B cell (primary cell): ENCODE measurements around the gene CMYA5. TPM values are rescaled to one million over a fixed set of nuclear protein-coding genes. Genes with fewer than 3 reads are reported as not detected.

ENCODE experiments used
- ATAC-seq: fragments of 200-7000 bp; cut with Tn5 transposase; one replicate; pipeline ENCODE4 v1.10.0; 2021; ENCODE audit warnings: low read depth, mild to moderate bottlenecking, moderate number of reproducible peaks, moderate library complexity
- CTCF ChIA-PET: fragments of 350-600 bp; sonication (Branson Sonifier 250); formaldehyde crosslinking; loops from one replicate; lab custom pipeline; 2021; ENCODE audit warnings: antibody characterized with exemption, inconsistent platforms; lab: Charles Lee
- POLR2A ChIA-PET: fragments of 350-600 bp; sonication (Branson Sonifier 250); formaldehyde crosslinking; loops from one replicate; lab custom pipeline; 2021; ENCODE audit warnings: antibody characterized with exemption; lab: Charles Lee
- DNase-seq: peaks from one replicate; pipeline ENCODE4 v3.0.0; 2013
- H2AFZ ChIP-seq: 2 replicates; pipeline ENCODE4 v1.6.1; 2012; ENCODE audit warnings: mild to moderate bottlenecking, low read depth, low read length; ENCODE audit not compliant: insufficient read depth, poor library complexity, severe bottlenecking
- H3K27ac ChIP-seq, 2 donors: 1 replicate in 1 of 2; 2 replicates in 1 of 2; pipeline ENCODE4 v1.5.1; 2012 to 2013; ENCODE audit warnings: low read length in 2 of 2, mild to moderate bottlenecking in 2 of 2, moderate library complexity in 1 of 2
- H3K27me3 ChIP-seq, 4 experiments: fragments of 200-600 bp in 1 of 4; sonication (generic) in 1 of 4; replicated peaks in 1 of 4; 1 replicate in 2 of 4; 2 replicates in 2 of 4; pipeline versions ENCODE4 v1.6.1 to v1.7.0; 2013 to 2016; ENCODE audit warnings: low read length in 3 of 4, mild to moderate bottlenecking in 2 of 4, mixed read lengths in 1 of 4, moderate library complexity in 1 of 4; ENCODE audit not compliant: insufficient read depth in 4 of 4, control insufficient read depth in 3 of 4; ENCODE audit errors: control extremely low read depth in 1 of 4
- H3K36me3 ChIP-seq, 2 experiments: replicated peaks in 1 of 2; 1 replicate in 1 of 2; 2 replicates in 1 of 2; pipeline versions ENCODE4 v1.6.1 to v1.7.1; 2013; ENCODE audit warnings: low read length in 1 of 2; ENCODE audit not compliant: insufficient read depth in 2 of 2, control insufficient read depth in 1 of 2; ENCODE audit errors: control extremely low read depth in 1 of 2, extremely low read depth in 1 of 2
- H3K4me1 ChIP-seq, 2 donors: fragments of 200-600 bp in 1 of 2; sonication (generic) in 1 of 2; 1 replicate in 1 of 2; 2 replicates in 1 of 2; pipeline versions ENCODE4 v1.5.1 to v1.6.1; 2013 to 2017; ENCODE audit warnings: low read length in 2 of 2; ENCODE audit not compliant: control insufficient read depth in 2 of 2, insufficient read depth in 2 of 2
- H3K4me2 ChIP-seq: replicated peaks from 2 replicates; pipeline ENCODE3; 2012; ENCODE audit warnings: mild to moderate bottlenecking, low read depth, low read length; ENCODE audit not compliant: poor library complexity, severe bottlenecking
- H3K4me3 ChIP-seq, 5 experiments: fragments of 200-600 bp in 1 of 5; sonication (generic) in 1 of 5; 1 replicate in 3 of 5; 2 replicates in 2 of 5; pipeline versions ENCODE4 v1.5.1 to v1.7.0; 2011 to 2016; ENCODE audit warnings: low read length in 4 of 5, mild to moderate bottlenecking in 4 of 5, low read depth in 2 of 5, control low read depth in 1 of 5, moderate library complexity in 1 of 5; ENCODE audit not compliant: insufficient read depth in 1 of 5; ENCODE audit errors: control extremely low read depth in 1 of 5, extremely low read depth in 1 of 5
- H3K79me2 ChIP-seq: fragments of 200-600 bp; sonication (generic); one replicate; pipeline ENCODE4 v1.6.0; 2016; ENCODE audit warnings: low read length; ENCODE audit not compliant: control insufficient read depth, insufficient read depth
- H3K9ac ChIP-seq: fragments of 200-600 bp; sonication (generic); 2 replicates; pipeline ENCODE4 v1.6.1; 2017; ENCODE audit warnings: mild to moderate bottlenecking, low read length, moderate library complexity
- H3K9me3 ChIP-seq, 3 donors: one replicate each; pipeline versions ENCODE4 v1.6.1 to v1.7.1; 2013; ENCODE audit warnings: low read length in 2 of 3; ENCODE audit not compliant: control insufficient read depth in 2 of 3, insufficient read depth in 1 of 3; ENCODE audit errors: control extremely low read depth in 1 of 3
- H4K20me1 ChIP-seq: 2 replicates; pipeline ENCODE4 v1.6.0; 2012; ENCODE audit warnings: mild to moderate bottlenecking, low read length; ENCODE audit not compliant: insufficient read depth, control insufficient read depth, poor library complexity, severe bottlenecking
- H3K27ac Mint-ChIP-seq: one replicate; pipeline ENCODE4 v1.8.0; 2021; ENCODE audit warnings: mixed read lengths
- H3K27me3 Mint-ChIP-seq: one replicate; pipeline ENCODE4 v1.8.0; 2021; ENCODE audit warnings: mixed read lengths
- H3K4me1 Mint-ChIP-seq: one replicate; pipeline ENCODE4 v1.8.0; 2021; ENCODE audit warnings: mixed read lengths
- H3K4me3 Mint-ChIP-seq: one replicate; pipeline ENCODE4 v1.8.0; 2021; ENCODE audit warnings: mixed read lengths
- H3K9me3 Mint-ChIP-seq: one replicate; pipeline ENCODE4 v1.8.0; 2022; ENCODE audit warnings: mixed read lengths; ENCODE audit not compliant: insufficient read depth
- CTCF ChIP-seq: fragments of 200-600 bp; IDR thresholded peaks from one replicate; pipeline ENCODE4 v1.8.0; 2022; ENCODE audit warnings: antibody characterized with exemption, mild to moderate bottlenecking
- EZH2 ChIP-seq: IDR thresholded peaks from 2 replicates; pipeline ENCODE4 v1.6.1; 2012; ENCODE audit warnings: borderline replicate concordance, low read depth, mild to moderate bottlenecking, moderate library complexity, low read length; ENCODE audit not compliant: insufficient read depth, poor library complexity, severe bottlenecking
- WGBS: methylation state at CpG from one replicate; pipeline ENCODE4 v1.1.5; 2013; ENCODE audit warnings: missing lambda C conversion rate; ENCODE audit not compliant: insufficient coverage; 5-methylcytosine and 5-hydroxymethylcytosine counted together
- intact Hi-C: fragments of 100-400 bp; cut with micrococcal nuclease; formaldehyde crosslinking; loops from one replicate; pipeline ENCODE4 v1.10.0; 2022
- polyA plus RNA-seq: library from polyadenylated mRNA; depleted of rRNA; stranded (reverse); fragments of >200 nt; gene quantifications from 2 replicates; pipeline ENCODE4 v1.2.3, GENCODE V29; 2012
- total RNA-seq, 2 donors: library from RNA; stranded (reverse); fragments of 120-200 nt in 1 of 2; gene quantifications; 1 replicate in 1 of 2; 2 replicates in 1 of 2; pipeline versions ENCODE4 v1.2.3 to v1.2.4, GENCODE V29; 2013 to 2022

The CMYA5 gene
- total and polyA plus RNA-seq, 2 donors (not counting 1 experiment from before 2014, with no cell fraction given) = 0.01 to 0.25 TPM

DNA sequence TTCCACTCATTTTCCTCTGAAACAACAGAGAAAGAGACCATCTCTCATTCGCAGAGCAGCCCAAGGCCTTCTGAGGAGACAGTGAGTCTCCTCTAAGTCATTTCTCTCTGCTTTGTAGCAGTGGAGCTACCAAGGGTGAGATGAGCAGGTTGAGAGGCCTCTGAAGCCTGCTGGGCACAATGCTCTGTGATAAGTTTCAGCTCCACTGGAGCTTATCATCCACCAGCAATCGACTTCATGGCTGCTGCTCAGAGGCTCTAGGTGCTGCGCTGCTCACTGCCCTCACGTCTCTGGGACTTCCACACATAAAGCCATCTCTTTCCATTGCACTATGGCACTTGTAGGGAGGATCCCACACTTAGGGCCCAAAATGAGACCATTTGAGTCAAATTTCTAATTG is 96.3 kb downstream of the CMYA5 start:
- intact Hi-C loops = no loop called here
- DNase-seq (no peak), ATAC-seq (no peak)
- H3K27ac Mint-ChIP-seq = no peak overlapping the region
- Histone ChIP-seq H3K9me3 (no peaks in the 10 kb centered on the region), H3K4me2 (no peak overlapping the region), H3K9ac (no peak overlapping the region), H3K79me2 (no peaks in the 10 kb centered on the region), H3K4me3 (no peak overlapping the region), H4K20me1 (no peaks in the 10 kb centered on the region), H3K27ac (no peak overlapping the region), H2AFZ (no peak overlapping the region), H3K27me3 (no peaks in the 10 kb centered on the region), H3K36me3 (no peaks in the 10 kb centered on the region), H3K4me1 (no peaks in the 10 kb centered on the region)
- WGBS = 50% methylated on average over 3 of the region's 4 CpGs
- no peaks in the 10 kb centered on the region for H3K9me3 Mint-ChIP-seq
- H3K4me3 Mint-ChIP-seq = no peak overlapping the region
- POLR2A ChIA-PET = no interaction called here
- peaks cover 18% of the 10 kb centered on the region for H3K27me3 Mint-ChIP-seq
- H3K4me1 Mint-ChIP-seq = no peaks in the 10 kb centered on the region
- TF ChIP-seq EZH2 (no peak), CTCF (no peak)
- CTCF ChIA-PET = no interaction called here

DNA sequence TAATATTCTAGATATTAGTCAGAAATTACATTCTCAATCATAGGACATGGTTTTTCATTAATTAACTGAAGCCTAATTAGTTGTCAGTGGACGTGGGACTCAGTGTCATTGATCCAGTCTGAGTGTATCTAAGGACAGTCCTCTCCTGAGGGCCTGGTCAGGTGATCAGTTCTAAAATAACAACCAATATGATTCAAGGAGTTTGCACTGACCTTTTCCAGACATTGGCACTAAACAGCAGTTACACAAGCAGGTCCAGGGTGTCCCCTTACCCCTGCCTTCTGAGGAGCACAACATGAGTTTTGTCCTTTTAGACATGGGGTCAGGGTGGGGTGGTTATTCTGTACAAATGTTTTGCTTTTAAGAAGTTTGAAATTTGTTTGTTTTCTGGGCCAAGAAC is 97.8 kb downstream of the CMYA5 start:
- TF ChIP-seq CTCF = no peak
- TF ChIP-seq EZH2 = no peak
- H3K4me1 ChIP-seq = no peaks in the 10 kb centered on the region
- H3K27me3 ChIP-seq = no peaks in the 10 kb centered on the region
- peaks cover 18% of the 10 kb centered on the region for H3K27me3 Mint-ChIP-seq
- CTCF ChIA-PET = no interaction called here
- H3K9ac ChIP-seq = no peak overlapping the region
- H3K27ac Mint-ChIP-seq = no peak overlapping the region
- no peaks in the 10 kb centered on the region for H4K20me1 ChIP-seq
- no peaks in the 10 kb centered on the region for H3K79me2 ChIP-seq
- H3K4me2 ChIP-seq = no peak overlapping the region
- H3K9me3 Mint-ChIP-seq = no peaks in the 10 kb centered on the region
- no peak overlapping the region for H2AFZ ChIP-seq
- POLR2A ChIA-PET = no interaction called here
- 67% methylated on average over 1 of the region's 1 CpG for WGBS
- ATAC-seq (no peak), DNase-seq (no peak)
- no peak overlapping the region for H3K4me3 ChIP-seq
- no peaks in the 10 kb centered on the region for H3K36me3 ChIP-seq
- no peaks in the 10 kb centered on the region for H3K9me3 ChIP-seq
- H3K4me1 Mint-ChIP-seq = no peaks in the 10 kb centered on the region
- intact Hi-C loops = no loop called here
- H3K4me3 Mint-ChIP-seq = no peak overlapping the region
- H3K27ac ChIP-seq = no peak overlapping the region
